ENCODE measurements around the gene CCL24.
"Not testable (repeated sequence)": the region's sequence is repeated elsewhere in the genome, so short reads cannot be mapped to it uniquely, and the experiment has no call there.

DNA sequence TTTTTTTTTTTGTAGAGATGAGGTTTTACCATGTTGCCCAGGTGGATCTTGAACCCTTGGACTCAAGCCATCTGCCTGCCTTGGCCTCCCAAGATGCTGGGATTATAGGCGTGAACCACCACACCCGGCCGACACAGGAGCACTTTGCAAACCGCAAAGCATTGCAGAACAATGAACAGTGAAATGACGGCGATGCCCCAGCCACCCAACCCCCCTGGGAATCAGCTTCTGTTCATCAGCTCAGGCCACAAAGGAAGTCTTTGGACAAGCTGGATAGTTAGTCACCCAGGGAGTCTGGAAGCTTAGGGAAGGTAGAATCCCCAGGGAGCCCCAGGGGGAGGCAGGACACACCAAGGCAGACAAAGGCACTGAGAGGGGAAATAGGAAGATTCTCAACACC, 16.1 kb upstream of the CCL24 start:
- TF ChIP-seq, protein P1, sequence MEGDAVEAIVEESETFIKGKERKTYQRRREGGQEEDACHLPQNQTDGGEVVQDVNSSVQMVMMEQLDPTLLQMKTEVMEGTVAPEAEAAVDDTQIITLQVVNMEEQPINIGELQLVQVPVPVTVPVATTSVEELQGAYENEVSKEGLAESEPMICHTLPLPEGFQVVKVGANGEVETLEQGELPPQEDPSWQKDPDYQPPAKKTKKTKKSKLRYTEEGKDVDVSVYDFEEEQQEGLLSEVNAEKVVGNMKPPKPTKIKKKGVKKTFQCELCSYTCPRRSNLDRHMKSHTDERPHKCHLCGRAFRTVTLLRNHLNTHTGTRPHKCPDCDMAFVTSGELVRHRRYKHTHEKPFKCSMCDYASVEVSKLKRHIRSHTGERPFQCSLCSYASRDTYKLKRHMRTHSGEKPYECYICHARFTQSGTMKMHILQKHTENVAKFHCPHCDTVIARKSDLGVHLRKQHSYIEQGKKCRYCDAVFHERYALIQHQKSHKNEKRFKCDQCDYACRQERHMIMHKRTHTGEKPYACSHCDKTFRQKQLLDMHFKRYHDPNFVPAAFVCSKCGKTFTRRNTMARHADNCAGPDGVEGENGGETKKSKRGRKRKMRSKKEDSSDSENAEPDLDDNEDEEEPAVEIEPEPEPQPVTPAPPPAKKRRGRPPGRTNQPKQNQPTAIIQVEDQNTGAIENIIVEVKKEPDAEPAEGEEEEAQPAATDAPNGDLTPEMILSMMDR (IDR thresholded peaks at IDR 0.05; ENCODE audit: low read depth, low read length, poor library complexity, severe bottlenecking) = not testable (repeated sequence)
- not testable (repeated sequence) for TF ChIP-seq EZH2phosphoT487 (IDR thresholded peaks at IDR 0.05; ENCODE audit: borderline replicate concordance, low read length)

All from DOHH2 (cell line).